Heart left ventricle (tissue), 16 donors: ENCODE measurements around the gene PREX1. TPM values are rescaled to one million over a fixed set of nuclear protein-coding genes. Genes with fewer than 3 reads are reported as not detected.

Source experiments
- ATAC-seq, 4 donors: fragments of 200-7000 bp; cut with Tn5 transposase; one replicate each; pipeline ENCODE4 v1.9.1; 2020 to 2022; ENCODE audit warnings: moderate library complexity in 4 of 4, mild to moderate bottlenecking in 3 of 4, moderate number of reproducible peaks in 1 of 4
- DNase-seq, 5 donors: peaks; one replicate each; pipeline ENCODE4 v3.0.0-alpha.2; 2020
- H3K27ac ChIP-seq, 12 donors: fragments of 200-600 bp; sonication (generic) in 4 of 12; one replicate each; pipeline versions ENCODE4 v1.5.0 to v1.8.0; 2016 to 2022; ENCODE audit warnings: mild to moderate bottlenecking in 2 of 12
- H3K27me3 ChIP-seq, 9 donors: fragments of 200-600 bp; sonication (generic) in 2 of 9; one replicate each; pipeline versions ENCODE4 v1.5.1 to v1.8.0; 2016 to 2022; ENCODE audit warnings: mild to moderate bottlenecking in 3 of 9
- H3K36me3 ChIP-seq, 9 donors: fragments of 200-600 bp; sonication (generic) in 2 of 9; one replicate each; pipeline versions ENCODE4 v1.5.0 to v1.8.0; 2018 to 2022; ENCODE audit warnings: mild to moderate bottlenecking in 2 of 9
- H3K4me1 ChIP-seq, 12 donors: fragments of 200-600 bp; sonication (generic) in 4 of 12; one replicate each; pipeline versions ENCODE4 v1.5.0 to v1.8.0; 2016 to 2022; ENCODE audit warnings: mild to moderate bottlenecking in 3 of 12
- H3K4me3 ChIP-seq, 12 donors: fragments of 200-600 bp; sonication (generic) in 4 of 12; one replicate each; pipeline versions ENCODE4 v1.5.0 to v1.8.0; 2017 to 2022; ENCODE audit warnings: mild to moderate bottlenecking in 9 of 12, moderate library complexity in 4 of 12
- H3K9me3 ChIP-seq, 12 donors: fragments of 200-600 bp; sonication (generic) in 4 of 12; one replicate each; pipeline versions ENCODE4 v1.5.0 to v1.8.0; 2016 to 2022; ENCODE audit warnings: mild to moderate bottlenecking in 1 of 12
- POLR2A ChIP-seq, 2 donors: fragments of 450-650 bp; IDR thresholded peaks; one replicate each; pipeline ENCODE4 v1.6.1; 2017; ENCODE audit warnings: antibody characterized with exemption in 2 of 2, mild to moderate bottlenecking in 2 of 2, moderate library complexity in 2 of 2
- WGBS, 4 donors: extraction: QIAGEN DNeasy Blood & Tissue Kit in 2 of 4; methylation state at CpG; one replicate each; pipeline versions ENCODE4 v1.1.5 to v1.1.7; 2013 to 2018; 5-methylcytosine and 5-hydroxymethylcytosine counted together
- intact Hi-C, 10 donors: fragments of 100-400 bp; cut with DNase I; formaldehyde crosslinking; loops; one replicate each; pipeline versions ENCODE4 v1.11.1 to v1.14.2; 2022
- polyA plus RNA-seq, 2 donors: library from polyadenylated mRNA; stranded (reverse); fragments of 200-250 nt; gene quantifications; one replicate each; pipeline ENCODE4 v1.2.3, GENCODE V29; 2013
- total RNA-seq, 9 donors: library from RNA; depleted of rRNA in 2 of 9; stranded (reverse); fragments of >200 nt in 2 of 9; fragmentation: NEBNext Ultra II Directional in 3 of 9; extraction: Animal tissue kit (Norgen Biotek cat#: 25700) in 3 of 9; gene quantifications; one replicate each; pipeline versions ENCODE4 v1.1.0 to v1.2.4, GENCODE V29; 2016 to 2023
- TF ChIP-seq, protein P1 (sequence below), 12 donors: fragments of 200-600 bp; sonication (generic) in 4 of 12; IDR thresholded peaks; one replicate each; pipeline versions ENCODE4 v1.5.0 to v1.8.0; 2018 to 2022; ENCODE audit warnings: antibody characterized with exemption in 12 of 12, mild to moderate bottlenecking in 5 of 12
- donor health status: ischemic (EF 13 %, LVEDD 7.1; RV severe dilation, severe dysfunction).
- donor health status: healthy with polysubstance abuse.
- donor health status: DM: no; HTN: yes; CAD: no.
- donor health status: DM: no; HTN: no; CAD: no.
- donor health status: ischemic (EF 25% LVEDD 6.9; RV normal size, moderate dysfunction).
- donor health status: ischemic (EF 25% LVEDD 5.7; RV mildly dilated, moderate dysfunction).
- donor health status: healthy.
- donor health status: DM: yes; HTN: yes; CAD: no.
- donor health status: ischemic (EF 35%, LVEDD 5.7; RV mildly dilated, moderate dysfunction).
- donor health status: nonischemic (EF 11% LVEDD 7.7; RV severe dilation, severe dysfunction).
- donor health status: DM: yes; HTN: yes; CAD: no.
- donor health status: PGD.
- donor health status: ischemic (EF 29% LVEDD 5.4; RV normal size, mild dysfunction).
- donor health status: nonischemic (EF 23%, LVEDD 6.1; RV moderate dilation, normal function).

PREX1 gene
- total and polyA plus RNA-seq, 11 donors = 7.2 to 41.5 (median 11.9) TPM

DNA sequence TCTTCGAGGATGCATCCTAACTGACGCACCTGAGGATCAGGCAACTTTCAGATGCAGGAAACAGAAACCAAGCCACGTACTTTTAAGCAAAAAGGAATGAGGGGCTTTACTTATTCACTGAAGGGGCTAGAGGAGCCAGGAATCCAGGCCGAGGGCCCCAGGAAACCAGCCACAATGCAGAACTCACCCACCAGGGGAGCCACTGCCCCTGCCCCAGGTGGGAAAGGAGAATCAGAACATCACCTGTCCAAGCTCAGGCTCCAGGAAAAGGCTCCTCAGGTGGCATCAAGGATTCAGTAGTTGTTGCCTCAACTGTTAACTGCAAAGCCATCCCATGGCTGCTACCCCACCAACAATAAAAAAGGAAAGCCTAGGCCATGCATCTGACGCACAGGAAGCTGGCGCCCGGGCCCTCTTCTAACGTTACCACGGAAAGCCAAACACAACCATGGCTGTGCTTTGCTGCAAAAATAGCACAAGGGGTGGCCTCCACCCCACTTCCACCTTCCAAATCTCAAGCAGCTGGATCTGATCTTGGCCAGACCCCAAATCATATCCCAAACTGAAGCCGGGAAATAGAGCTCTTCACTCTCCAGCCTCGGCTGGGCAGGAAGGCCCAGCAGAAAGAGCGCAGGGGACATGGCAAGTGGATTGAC, 121.0 kb downstream of the PREX1 start:
- Histone ChIP-seq H3K4me1 (peaks cover 0 to 62% (median 23%) of the 10 kb centered on the region in 12 donors), H3K4me3 (no peak overlapping the region), H3K27me3 (no peaks in the 10 kb centered on the region), H3K9me3 (no peaks in the 10 kb centered on the region), H3K36me3 (peaks cover 0 to 48% (median 0%) of the 10 kb centered on the region in 9 donors), H3K27ac (peak overlapping the region in 4 of 12 donors; percentile 4 to 62 (median 41))
- peak in 2 of 5 donors; percentile 50 to 52 for DNase-seq
- ATAC-seq = peak in 3 of 4 donors; percentile 49 to 71 (median 57)
- 58 to 76% (median 64%) methylated on average over 12 of the region's 12 CpGs for WGBS, 4 donors
- TF ChIP-seq, protein P1, sequence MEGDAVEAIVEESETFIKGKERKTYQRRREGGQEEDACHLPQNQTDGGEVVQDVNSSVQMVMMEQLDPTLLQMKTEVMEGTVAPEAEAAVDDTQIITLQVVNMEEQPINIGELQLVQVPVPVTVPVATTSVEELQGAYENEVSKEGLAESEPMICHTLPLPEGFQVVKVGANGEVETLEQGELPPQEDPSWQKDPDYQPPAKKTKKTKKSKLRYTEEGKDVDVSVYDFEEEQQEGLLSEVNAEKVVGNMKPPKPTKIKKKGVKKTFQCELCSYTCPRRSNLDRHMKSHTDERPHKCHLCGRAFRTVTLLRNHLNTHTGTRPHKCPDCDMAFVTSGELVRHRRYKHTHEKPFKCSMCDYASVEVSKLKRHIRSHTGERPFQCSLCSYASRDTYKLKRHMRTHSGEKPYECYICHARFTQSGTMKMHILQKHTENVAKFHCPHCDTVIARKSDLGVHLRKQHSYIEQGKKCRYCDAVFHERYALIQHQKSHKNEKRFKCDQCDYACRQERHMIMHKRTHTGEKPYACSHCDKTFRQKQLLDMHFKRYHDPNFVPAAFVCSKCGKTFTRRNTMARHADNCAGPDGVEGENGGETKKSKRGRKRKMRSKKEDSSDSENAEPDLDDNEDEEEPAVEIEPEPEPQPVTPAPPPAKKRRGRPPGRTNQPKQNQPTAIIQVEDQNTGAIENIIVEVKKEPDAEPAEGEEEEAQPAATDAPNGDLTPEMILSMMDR (IDR thresholded peaks at IDR 0.05) = no peak
- no peak for TF ChIP-seq POLR2A (IDR thresholded peaks at IDR 0.05)
- intact Hi-C loops = no loop called here

DNA sequence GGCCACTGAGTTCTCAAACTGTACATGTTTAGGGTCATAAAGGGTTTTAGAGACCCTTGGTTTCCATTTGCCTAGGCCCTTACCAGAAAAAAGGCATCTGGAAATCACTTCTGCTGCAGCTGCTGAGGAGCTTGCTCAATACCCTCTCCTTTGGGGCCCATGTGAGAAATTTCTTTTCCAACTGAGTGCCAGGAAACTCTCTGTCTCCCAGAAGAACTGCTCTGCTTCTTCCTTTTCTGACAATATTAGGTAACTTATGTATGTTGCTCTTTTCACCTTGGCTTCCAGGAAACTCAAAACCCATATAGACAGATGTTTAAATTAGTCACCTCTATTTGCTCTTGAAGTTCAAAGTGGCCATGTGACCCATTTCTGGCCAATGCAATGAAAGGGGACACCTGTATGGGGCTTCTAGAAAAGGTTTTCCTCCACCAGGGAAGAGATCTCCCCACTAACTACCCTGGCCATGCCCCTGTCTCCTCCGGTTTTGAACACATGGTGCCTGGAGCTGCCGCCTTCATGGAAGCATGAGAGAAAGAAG, 121.6 kb downstream of the PREX1 start:
- Histone ChIP-seq H3K4me1 (peaks cover 0 to 56% (median 23%) of the 10 kb centered on the region in 12 donors), H3K36me3 (peaks cover 0 to 54% (median 0%) of the 10 kb centered on the region in 9 donors), H3K27me3 (no peaks in the 10 kb centered on the region), H3K27ac (peak overlapping the region in 4 of 12 donors; percentile 4 to 62 (median 41)), H3K9me3 (no peaks in the 10 kb centered on the region), H3K4me3 (no peak overlapping the region)
- intact Hi-C loops = no loop called here
- TF ChIP-seq, protein P1 (IDR thresholded peaks at IDR 0.05) = no peak
- WGBS, 4 donors = 94 to 100% (median 97%) methylated on average over 2 of the region's 2 CpGs
- DNase-seq (no peak), ATAC-seq (no peak)

DNA sequence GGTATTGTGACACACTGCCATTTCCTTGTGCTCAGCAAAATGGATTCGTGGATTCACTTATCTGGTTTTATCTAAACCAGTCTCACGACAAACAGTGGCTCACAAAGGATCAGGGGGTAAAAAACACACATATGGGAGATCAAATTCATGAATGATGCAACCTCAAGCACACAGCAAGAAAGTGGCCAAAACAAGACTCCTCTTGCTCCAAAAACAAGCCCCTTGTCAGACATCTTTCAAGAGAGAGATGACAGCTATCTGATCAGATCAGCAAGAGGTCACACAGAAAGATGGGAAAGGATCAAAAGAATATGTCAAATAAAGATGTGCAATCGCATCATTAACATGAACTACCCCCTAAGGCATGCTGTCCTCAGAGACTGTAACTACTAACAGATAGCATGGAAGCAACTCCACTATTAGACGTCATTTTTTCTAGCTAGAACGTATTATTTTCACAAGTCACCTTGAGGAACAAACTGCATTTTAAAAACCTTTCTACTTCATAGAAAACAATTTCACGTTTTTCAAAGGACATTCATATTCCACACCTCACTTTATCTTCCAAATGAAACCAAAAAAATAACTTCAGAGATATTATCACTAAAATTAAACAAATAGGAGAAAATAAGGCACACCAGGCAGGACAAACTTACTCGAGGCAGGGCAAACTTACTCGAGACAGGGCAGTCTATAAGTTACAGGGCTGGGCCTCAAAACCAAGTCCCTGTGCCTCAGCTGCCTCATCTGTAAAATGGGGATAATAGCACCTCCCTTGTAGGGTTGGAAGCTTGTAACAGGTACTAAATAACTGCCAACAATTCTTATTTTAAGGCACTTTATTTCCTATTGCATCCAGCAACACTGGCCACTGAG, 122.3 kb downstream of the PREX1 start:
- ATAC-seq = no peak
- DNase-seq = no peak
- intact Hi-C loops = no loop called here
- H3K4me3 ChIP-seq = no peak overlapping the region
- TF ChIP-seq POLR2A (IDR thresholded peaks at IDR 0.05) = no peak
- TF ChIP-seq, protein P1 (IDR thresholded peaks at IDR 0.05) = no peak
- peaks cover 0 to 53% (median 23%) of the 10 kb centered on the region in 12 donors for H3K4me1 ChIP-seq
- peak overlapping the region in 1 of 12 donors; percentile 61 for H3K27ac ChIP-seq
- H3K9me3 ChIP-seq = no peaks in the 10 kb centered on the region
- no peaks in the 10 kb centered on the region for H3K27me3 ChIP-seq
- H3K36me3 ChIP-seq = peaks cover 0 to 62% (median 0%) of the 10 kb centered on the region in 9 donors
- WGBS, 4 donors = 84 to 89% (median 86%) methylated on average over 8 of the region's 8 CpGs

DNA sequence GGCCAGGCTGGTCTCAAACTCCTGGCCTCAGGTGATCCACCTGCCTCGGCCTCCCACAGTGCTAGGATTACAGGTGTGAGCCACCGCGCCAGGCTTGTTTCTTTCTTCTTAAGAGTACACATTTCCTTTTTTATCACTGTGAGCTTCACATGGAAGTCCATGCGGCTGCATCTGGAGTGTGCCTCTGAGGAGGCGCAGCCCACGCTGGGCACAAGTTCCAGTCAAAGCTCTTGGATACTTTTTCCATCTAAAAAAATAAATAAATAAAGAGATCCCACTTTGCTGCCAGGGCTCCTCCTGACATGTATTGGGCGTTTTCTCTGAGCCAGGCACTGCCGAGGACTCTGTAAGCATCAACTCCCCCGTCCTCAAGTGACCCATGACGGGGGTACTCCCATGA, 123.0 kb downstream of the PREX1 start:
- no peak for TF ChIP-seq POLR2A (IDR thresholded peaks at IDR 0.05)
- TF ChIP-seq, protein P1 (IDR thresholded peaks at IDR 0.05) = no peak
- Histone ChIP-seq H3K9me3 (no peaks in the 10 kb centered on the region), H3K4me1 (peaks cover 0 to 47% (median 20%) of the 10 kb centered on the region in 12 donors), H3K36me3 (peaks cover 0 to 67% (median 0%) of the 10 kb centered on the region in 9 donors), H3K27ac (no peak overlapping the region), H3K27me3 (no peaks in the 10 kb centered on the region), H3K4me3 (no peak overlapping the region)
- intact Hi-C loops = loop anchor here in 1 of 10 donors (5.0 kb wide), 1 partner anchor 123 kb away; the partner anchor contains the start of gene PREX1
- ATAC-seq = no peak
- no peak for DNase-seq
- 93 to 99% (median 95%) methylated on average over 10 of the region's 10 CpGs for WGBS, 4 donors
